Psoas muscle (tissue), 8 donors: Measurements from ENCODE around the gene GRK5. TPM values are rescaled to one million over a fixed set of nuclear protein-coding genes. Genes with fewer than 3 reads are reported as not detected.
A peak's percentile ranks its signal among the peaks of the same experiment; 100 is the strongest.

Experiments
- ATAC-seq, 4 donors: fragments of 200-7000 bp; cut with Tn5 transposase; one replicate each; pipeline ENCODE4 v1.9.1; 2020; ENCODE audit warnings: moderate library complexity in 3 of 4, mild to moderate bottlenecking in 2 of 4
- DNase-seq, 2 donors: peaks; one replicate each; pipeline ENCODE4 v3.0.0-alpha.2; 2020
- H3K27ac ChIP-seq: fragments of 200-600 bp; one replicate; pipeline ENCODE4 v1.8.0; 2022
- H3K27me3 ChIP-seq, 3 donors: fragments of 200-600 bp in 1 of 3; one replicate each; pipeline versions ENCODE4 v1.6.1 to v1.8.0; 2013 to 2022; ENCODE audit warnings: low read length in 2 of 3, mild to moderate bottlenecking in 2 of 3, moderate library complexity in 1 of 3; ENCODE audit not compliant: insufficient read depth in 3 of 3
- H3K36me3 ChIP-seq, 2 donors: fragments of 200-600 bp in 1 of 2; one replicate each; pipeline versions ENCODE4 v1.6.1 to v1.8.0; 2013 to 2022; ENCODE audit warnings: low read depth in 1 of 2, mild to moderate bottlenecking in 1 of 2, moderate library complexity in 1 of 2; ENCODE audit not compliant: insufficient read depth in 1 of 2
- H3K4me1 ChIP-seq: fragments of 200-600 bp; one replicate; pipeline ENCODE4 v1.8.0; 2022
- H3K4me3 ChIP-seq: fragments of 200-600 bp; one replicate; pipeline ENCODE4 v1.8.0; 2022; ENCODE audit warnings: mild to moderate bottlenecking
- H3K9me3 ChIP-seq: fragments of 200-600 bp; one replicate; pipeline ENCODE4 v1.8.0; 2022
- CTCF ChIP-seq: fragments of 200-600 bp; IDR thresholded peaks from one replicate; pipeline ENCODE4 v1.8.0; 2022; ENCODE audit warnings: antibody characterized with exemption
- WGBS, 3 donors: extraction: QIAGEN DNeasy Blood & Tissue Kit; methylation state at CpG; one replicate each; pipeline versions ENCODE4 v1.1.6 to v1.1.7; 2013; 5-methylcytosine and 5-hydroxymethylcytosine counted together
- intact Hi-C, 2 donors: fragments of 100-400 bp; cut with DNase I; formaldehyde crosslinking; loops; one replicate each; pipeline versions ENCODE4 v1.11.0 to v1.14.2; 2022
- polyA plus RNA-seq, 3 donors: library from polyadenylated mRNA; stranded (reverse); fragments of 200-250 nt; gene quantifications; one replicate each; pipeline ENCODE4 v1.2.3, GENCODE V29; 2013
- total RNA-seq, 4 donors: library from RNA; stranded (reverse); fragmentation: NEBNext Ultra II Directional in 2 of 4; extraction: Animal tissue kit (Norgen Biotek cat#: 25700) in 2 of 4; gene quantifications; one replicate each; pipeline versions ENCODE4 v1.2.1 to v1.2.4, GENCODE V29; 2021 to 2023
- donor health status: healthy with polysubstance abuse.
- donor health status: DM: no; HTN: no; CAD: no; lungs with moderate emphysema.
- donor health status: Bipolar disorder and iron deficiency.
- donor health status: healthy.
- donor health status: DM: yes; HTN: yes; CAD: no.
- donor health status: DM: no; HTN: no; CAD: no.
- donor health status: DM: no; HTN: no; CAD: no.
- donor health status: DM: yes; HTN: yes; CAD: no.

The GRK5 gene
- total and polyA plus RNA-seq, 7 donors: 7.0 to 15.5 (median 8.0) TPM

GRCh38 chr10:119252470-119253151 is 45.2 kb downstream of the GRK5 start:
- Histone ChIP-seq H3K4me3 (no peak overlapping the region), H3K4me1 (peaks cover 27% of the 10 kb centered on the region), H3K27ac (peak overlapping the region; percentile 68), H3K36me3 (no peaks in the 10 kb centered on the region), H3K27me3 (no peaks in the 10 kb centered on the region), H3K9me3 (no peaks in the 10 kb centered on the region)
- WGBS, 3 donors: 82 to 91% (median 86%) methylated on average over 10 of the region's 10 CpGs
- no peak for TF ChIP-seq CTCF
- no peak for ATAC-seq
- intact Hi-C loops: no loop called here
- DNase-seq: no peak

- no peak for TF ChIP-seq CTCF
- Histone ChIP-seq H3K27ac (peak overlapping the region; percentile 68), H3K4me3 (no peak overlapping the region), H3K9me3 (no peaks in the 10 kb centered on the region), H3K4me1 (peaks cover 27% of the 10 kb centered on the region), H3K27me3 (no peaks in the 10 kb centered on the region), H3K36me3 (no peaks in the 10 kb centered on the region)
- intact Hi-C loops: no loop called here
- ATAC-seq (peak; percentile 41 to 74 (median 64)), DNase-seq (peak; percentile 79 to 87)
- WGBS, 3 donors: 44 to 59% (median 47%) methylated on average over 16 of the region's 16 CpGs
Observed at GRCh38 chr10:119253433-119254174, 46.2 kb downstream of the GRK5 start.

- TF ChIP-seq CTCF: no peak
- H3K36me3 ChIP-seq: no peaks in the 10 kb centered on the region
- H3K4me3 ChIP-seq: no peak overlapping the region
- peaks cover 27% of the 10 kb centered on the region for H3K4me1 ChIP-seq
- DNase-seq: no peak
- peak overlapping the region; percentile 68 for H3K27ac ChIP-seq
- H3K27me3 ChIP-seq: no peaks in the 10 kb centered on the region
- WGBS, 3 donors: 33 to 53% (median 34%) methylated on average over 3 of the region's 3 CpGs
- H3K9me3 ChIP-seq: no peaks in the 10 kb centered on the region
- intact Hi-C loops: no loop called here
- peak in 1 of 4 donors; percentile 5 for ATAC-seq
Observed at GRCh38 chr10:119254335-119254734, 47.0 kb downstream of the GRK5 start.

- DNase-seq (no peak), ATAC-seq (no peak)
- peaks cover 18% of the 10 kb centered on the region for H3K4me1 ChIP-seq
- H3K27me3 ChIP-seq: no peaks in the 10 kb centered on the region
- WGBS, 3 donors: 90 to 91% (median 90%) methylated on average over 8 of the region's 8 CpGs
- no peaks in the 10 kb centered on the region for H3K36me3 ChIP-seq
- H3K27ac ChIP-seq: peak overlapping the region; percentile 68
- intact Hi-C loops: loop anchor here in 1 of 2 donors (5.0 kb wide), 1 partner anchor 156 kb away; no protein-coding TSS in a partner anchor
- TF ChIP-seq CTCF: no peak
- H3K4me3 ChIP-seq: no peak overlapping the region
- no peaks in the 10 kb centered on the region for H3K9me3 ChIP-seq
Observed at GRCh38 chr10:119256030-119256429, 48.7 kb downstream of the GRK5 start.
